Lower leg skin (tissue), 3 donors: ENCODE data around the gene IPCEF1.

Experiments
- POLR2A ChIP-seq, 2 donors: fragments of 450-650 bp; IDR thresholded peaks; one replicate each; pipeline ENCODE4 v1.6.1; 2016 to 2017; ENCODE audit warnings: antibody characterized with exemption in 2 of 2, mild to moderate bottlenecking in 1 of 2, moderate library complexity in 1 of 2
- TF ChIP-seq, protein P1 (sequence below), 3 donors: fragments of 450-650 bp; IDR thresholded peaks; one replicate each; pipeline ENCODE4 v1.5.1; 2016; ENCODE audit warnings: antibody characterized with exemption in 3 of 3, mild to moderate bottlenecking in 3 of 3, moderate library complexity in 2 of 3

DNA sequence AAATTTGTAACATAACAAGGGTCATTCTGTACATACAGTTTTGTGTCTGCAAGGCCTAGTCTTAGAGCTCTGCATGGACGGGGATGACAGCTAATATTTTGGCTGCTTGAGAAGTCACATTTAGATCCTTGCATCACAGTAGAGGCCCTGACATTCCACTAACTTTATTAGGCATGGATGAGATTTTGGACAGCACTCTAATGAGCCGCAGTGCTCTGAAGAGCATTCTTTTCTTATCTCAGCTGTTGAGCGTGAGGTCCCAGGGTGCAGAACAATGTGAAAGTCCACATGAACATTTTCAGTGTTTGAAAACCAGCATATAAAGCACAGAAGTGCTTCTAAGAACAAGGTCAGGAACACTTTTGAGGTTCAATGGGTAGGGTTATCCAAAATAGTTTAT is 58.9 kb downstream of the IPCEF1 start:
- TF ChIP-seq, protein P1, sequence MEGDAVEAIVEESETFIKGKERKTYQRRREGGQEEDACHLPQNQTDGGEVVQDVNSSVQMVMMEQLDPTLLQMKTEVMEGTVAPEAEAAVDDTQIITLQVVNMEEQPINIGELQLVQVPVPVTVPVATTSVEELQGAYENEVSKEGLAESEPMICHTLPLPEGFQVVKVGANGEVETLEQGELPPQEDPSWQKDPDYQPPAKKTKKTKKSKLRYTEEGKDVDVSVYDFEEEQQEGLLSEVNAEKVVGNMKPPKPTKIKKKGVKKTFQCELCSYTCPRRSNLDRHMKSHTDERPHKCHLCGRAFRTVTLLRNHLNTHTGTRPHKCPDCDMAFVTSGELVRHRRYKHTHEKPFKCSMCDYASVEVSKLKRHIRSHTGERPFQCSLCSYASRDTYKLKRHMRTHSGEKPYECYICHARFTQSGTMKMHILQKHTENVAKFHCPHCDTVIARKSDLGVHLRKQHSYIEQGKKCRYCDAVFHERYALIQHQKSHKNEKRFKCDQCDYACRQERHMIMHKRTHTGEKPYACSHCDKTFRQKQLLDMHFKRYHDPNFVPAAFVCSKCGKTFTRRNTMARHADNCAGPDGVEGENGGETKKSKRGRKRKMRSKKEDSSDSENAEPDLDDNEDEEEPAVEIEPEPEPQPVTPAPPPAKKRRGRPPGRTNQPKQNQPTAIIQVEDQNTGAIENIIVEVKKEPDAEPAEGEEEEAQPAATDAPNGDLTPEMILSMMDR (IDR thresholded peaks at IDR 0.05), result no peak
- TF ChIP-seq POLR2A (IDR thresholded peaks at IDR 0.05), result no peak
